Measurements from ENCODE around the gene SH3RF3. TPM values are rescaled to one million over a fixed set of nuclear protein-coding genes. Genes with fewer than 3 reads are reported as not detected.

The SH3RF3 gene
- total and polyA plus RNA-seq, 10 of the 15 experiments (the other 5 are each of a cell fraction or from before 2014, with no cell fraction given) = 0.08 to 8.8 (median 2.3) TPM

- TF ChIP-seq CEBPB (IDR thresholded peaks at IDR 0.05; ENCODE audit: borderline replicate concordance in 1 of 2, low read depth in 2 of 2, low read length in 2 of 2) = no peak
These were observed 158.4 kb downstream of the SH3RF3 start (continued) for GRCh38 chr2:109287413-109287812.

GRCh38 chr2:109287838-109288237 lies 158.8 kb downstream of the SH3RF3 start:
- Histone ChIP-seq H3K4me3 (no peak overlapping the region), H3K4me2 (ENCODE audit: control insufficient read depth, insufficient read depth) (no peak overlapping the region), H3K4me1 (ENCODE audit: control insufficient read depth, insufficient read depth, low read length) (no peaks in the 10 kb centered on the region), H3K27me3 (replicated peaks in 1 of 2; ENCODE audit: control insufficient read depth in 2 of 2, insufficient read depth in 2 of 2, low read length in 1 of 2) (no peaks in the 10 kb centered on the region; a peak in 1 of 4 replicates), H2AFZ (ENCODE audit: control insufficient read depth, low read depth, low read length) (no peak overlapping the region), H3K9me3 (replicated peaks; ENCODE audit: control insufficient read depth, insufficient read depth, low read length) (no peaks in the 10 kb centered on the region), H4K20me1 (ENCODE audit: control insufficient read depth, insufficient read depth) (no peaks in the 10 kb centered on the region; the same call in 1 of the 2 replicates), H3K36me3 (ENCODE audit: control insufficient read depth in 2 of 2, insufficient read depth in 2 of 2, low read length in 1 of 2) (no peaks in the 10 kb centered on the region), H3K27ac (ENCODE audit: control insufficient read depth, insufficient read depth) (no peak overlapping the region), H3K9ac (ENCODE audit: control insufficient read depth, insufficient read depth, low read length) (no peak overlapping the region), H3K79me2 (ENCODE audit: control insufficient read depth, insufficient read depth, low read length) (no peaks in the 10 kb centered on the region; the same call in 1 of the 2 replicates)
- intact Hi-C loops (cut with micrococcal nuclease; ENCODE audit: unreplicated experiment) (no loop called here), in situ Hi-C loops (cut with MboI) (no loop called here)
- RAD21 ChIA-PET (ENCODE audit: unreplicated experiment) = no interaction called here
- TF ChIP-seq SMC3 (IDR thresholded peaks at IDR 0.05; ENCODE audit: borderline replicate concordance, low read length) (no peak), FOXK2 (IDR thresholded peaks at IDR 0.05) (no peak), RELB (IDR thresholded peaks at IDR 0.05; ENCODE audit: low read depth) (no peak), ATF3 (IDR thresholded peaks at IDR 0.05; ENCODE audit: borderline replicate concordance, extremely low read depth, low read depth, low read length) (no peak), SPI1 (IDR thresholded peaks at IDR 0.05; ENCODE audit: borderline replicate concordance, insufficient read depth, low read depth, low read length) (no peak), ZNF217 (IDR thresholded peaks at IDR 0.05) (no peak), BHLHE40 (IDR thresholded peaks at IDR 0.05; ENCODE audit: borderline replicate concordance in 1 of 2, low read depth in 2 of 2, low read length in 1 of 2) (no peak), MYC (IDR thresholded peaks at IDR 0.05; ENCODE audit: insufficient read depth, insufficient read length, insufficient replicate concordance, low read length, severe bottlenecking) (no peak), USF2 (IDR thresholded peaks at IDR 0.05; ENCODE audit: borderline replicate concordance, low read depth, low read length) (no peak), NFYA (IDR thresholded peaks at IDR 0.05; ENCODE audit: borderline replicate concordance, low read depth, low read length) (no peak), TCF7 (IDR thresholded peaks at IDR 0.05; ENCODE audit: borderline replicate concordance) (no peak), MEF2B (IDR thresholded peaks at IDR 0.05; ENCODE audit: partially characterized antibody, poor library complexity, severe bottlenecking) (no peak), YY1 (IDR thresholded peaks at IDR 0.05; ENCODE audit: low read depth, low read length) (no peak), STAT3 (IDR thresholded peaks at IDR 0.05; ENCODE audit: low read depth, low read length) (no peak), RUNX3 (IDR thresholded peaks at IDR 0.05; ENCODE audit: low read length) (no peak), SREBF2 (IDR thresholded peaks at IDR 0.05; ENCODE audit: low read length) (no peak), PML (IDR thresholded peaks at IDR 0.05; ENCODE audit: low read length) (no peak), JUND (IDR thresholded peaks at IDR 0.05; ENCODE audit: low read depth, low read length) (no peak), RFX5 (IDR thresholded peaks at IDR 0.05; ENCODE audit: low read depth, low read length) (no peak)
- DNase-seq (ENCODE audit: low read depth, low spot score) (no peak), FAIRE-seq (no peak), ATAC-seq (no peak)
- POLR2A ChIA-PET = no interaction called here
- BruUV-seq (replicated peaks) = no TSS peak
- CTCF ChIA-PET = interaction anchor here (1.6 kb wide), 1 partner anchor 222 kb away, joined by 5 read pairs; no protein-coding TSS in a partner anchor
- WGBS (ENCODE audit: insufficient coverage, insufficient replicate concordance, low lambda C conversion rate, missing lambda C conversion rate) = 49% methylated on average over 2 of the region's 2 CpGs
- SMC1A ChIA-PET (ENCODE audit: uncharacterized antibody, unreplicated experiment) = no interaction called here

Measured in GM12878 (cell line).